IMR-90 (cell line): ENCODE measurements around the gene CAMTA1. TPM values are rescaled to one million over a fixed set of nuclear protein-coding genes. Genes with fewer than 3 reads are reported as not detected.

Experiments used
- ATAC-seq: fragments of 200-7000 bp; cut with Tn5 transposase; 2 replicates; pipeline ENCODE4 v1.9.1; 2020; ENCODE audit warnings: low read depth, mild to moderate bottlenecking, moderate library complexity
- BruUV-seq: library from RNA; stranded (reverse); fragments of 400-500 nt; replicated peaks from 2 replicates; lab custom pipeline; 2021; lab: Mats Ljungman, UMichigan
- CTCF ChIA-PET: fragments of 300-600 bp; formaldehyde crosslinking; extraction: SDS; loops from one replicate; lab custom pipeline; 2021; ENCODE audit warnings: antibody characterized with exemption; lab: Yijun Ruan, JAX
- POLR2A ChIA-PET: fragments of 300-600 bp; sonication (Branson Sonifier 250); formaldehyde crosslinking; loops from one replicate; lab custom pipeline; 2022; ENCODE audit warnings: antibody characterized with exemption; ENCODE audit not compliant: unreplicated experiment; lab: Charles Lee
- DNase-seq: peaks from one replicate; pipeline ENCODE4 v3.0.0; 2013
- H2AFZ ChIP-seq: replicated peaks from 2 replicates; pipeline ENCODE3; 2013; ENCODE audit warnings: low read length, mild to moderate bottlenecking; ENCODE audit not compliant: poor library complexity
- H2AK5ac ChIP-seq: 2 replicates; pipeline ENCODE4 v1.6.1; 2013; ENCODE audit warnings: low read depth, low read length, inconsistent platforms
- H2AK9ac ChIP-seq: replicated peaks from 2 replicates; pipeline ENCODE3; 2013; ENCODE audit warnings: mild to moderate bottlenecking, low read depth, low read length, moderate library complexity; ENCODE audit not compliant: poor library complexity
- H2BK120ac ChIP-seq: 2 replicates; pipeline ENCODE4 v1.6.1; 2013; ENCODE audit warnings: low read depth, low read length, inconsistent platforms
- H2BK15ac ChIP-seq: 3 replicates; pipeline ENCODE4 v1.6.1; 2013; ENCODE audit warnings: low read depth, low read length, inconsistent platforms
- H2BK20ac ChIP-seq: 2 replicates; pipeline ENCODE4 v1.6.1; 2013; ENCODE audit warnings: low read depth, mild to moderate bottlenecking, inconsistent platforms, low read length, moderate library complexity
- H2BK5ac ChIP-seq: 2 replicates; pipeline ENCODE4 v1.6.1; 2013; ENCODE audit warnings: mild to moderate bottlenecking, low read depth, low read length, inconsistent platforms; ENCODE audit not compliant: poor library complexity, severe bottlenecking
- H3K14ac ChIP-seq: replicated peaks from 2 replicates; pipeline ENCODE4 v1.6.1; 2013; ENCODE audit warnings: low read depth, low read length, inconsistent platforms
- H3K18ac ChIP-seq: 2 replicates; pipeline ENCODE4 v1.6.1; 2013; ENCODE audit warnings: low read depth, low read length, control low read depth
- H3K23ac ChIP-seq: 2 replicates; pipeline ENCODE4 v1.6.1; 2013; ENCODE audit warnings: low read depth, low read length, inconsistent platforms
- H3K27ac ChIP-seq: 2 replicates; pipeline ENCODE4 v1.5.1; 2013; ENCODE audit warnings: mild to moderate bottlenecking, control low read depth, low read length; ENCODE audit not compliant: insufficient read depth
- H3K27me3 ChIP-seq: 2 replicates; pipeline ENCODE4 v1.6.1; 2013; ENCODE audit warnings: low read length; ENCODE audit not compliant: control insufficient read depth, insufficient read depth
- H3K36me3 ChIP-seq: 2 replicates; pipeline ENCODE4 v1.6.1; 2013; ENCODE audit warnings: low read length, mixed read lengths; ENCODE audit not compliant: control insufficient read depth, insufficient read depth
- H3K4ac ChIP-seq: 2 replicates; pipeline ENCODE4 v1.6.1; 2013; ENCODE audit warnings: low read depth, low read length, inconsistent platforms
- H3K4me1 ChIP-seq: 2 replicates; pipeline ENCODE4 v1.6.1; 2013; ENCODE audit warnings: low read length, mixed read lengths; ENCODE audit not compliant: control insufficient read depth, insufficient read depth
- H3K4me2 ChIP-seq: 2 replicates; pipeline ENCODE4 v1.6.1; 2013; ENCODE audit warnings: low read depth, mild to moderate bottlenecking, control low read depth, low read length, moderate library complexity
- H3K4me3 ChIP-seq: 2 replicates; pipeline ENCODE4 v1.5.1; 2013; ENCODE audit warnings: low read depth, mild to moderate bottlenecking, control low read depth, low read length, moderate library complexity; ENCODE audit not compliant: insufficient read depth
- H3K56ac ChIP-seq: 2 replicates; pipeline ENCODE4 v1.6.1; 2013; ENCODE audit warnings: low read length, inconsistent platforms; ENCODE audit not compliant: insufficient read depth; ENCODE audit errors: extremely low read depth
- H3K79me1 ChIP-seq, 2 experiments: 2 replicates each; pipeline ENCODE4 v1.6.1; 2013; ENCODE audit warnings: low read length in 2 of 2, inconsistent platforms in 1 of 2, low read depth in 1 of 2
- H3K9ac ChIP-seq: 2 replicates; pipeline ENCODE4 v1.6.1; 2013; ENCODE audit warnings: low read depth, low read length, control low read depth
- H3K9me1 ChIP-seq: 2 replicates; pipeline ENCODE4 v1.6.1; 2013; ENCODE audit warnings: low read length, inconsistent platforms; ENCODE audit not compliant: insufficient read depth
- H3K9me3 ChIP-seq: 2 replicates; pipeline ENCODE4 v1.6.1; 2013; ENCODE audit warnings: low read length; ENCODE audit not compliant: control insufficient read depth, insufficient read depth
- H4K20me1 ChIP-seq: 2 replicates; pipeline ENCODE4 v1.6.1; 2013; ENCODE audit warnings: low read length, inconsistent platforms; ENCODE audit not compliant: insufficient read depth
- H4K5ac ChIP-seq: 2 replicates; pipeline ENCODE4 v1.6.1; 2013; ENCODE audit warnings: mild to moderate bottlenecking, low read depth, low read length, control low read depth
- H4K8ac ChIP-seq, 2 experiments: 2 replicates each; pipeline ENCODE4 v1.6.1; 2013; ENCODE audit warnings: low read depth in 2 of 2, low read length in 2 of 2, control low read depth in 1 of 2, inconsistent platforms in 1 of 2
- H4K91ac ChIP-seq: 2 replicates; pipeline ENCODE4 v1.6.1; 2013; ENCODE audit warnings: low read depth, low read length, inconsistent platforms; ENCODE audit not compliant: insufficient read depth
- MAFK ChIP-seq: IDR thresholded peaks from 2 replicates; pipeline ENCODE4 v1.6.1; 2012; ENCODE audit warnings: low read depth, low read length, improper control_type of control experiment
- RFX5 ChIP-seq: IDR thresholded peaks from 2 replicates; pipeline ENCODE4 v1.8.0; 2012; ENCODE audit warnings: low read depth, mild to moderate bottlenecking, low read length, moderate library complexity
- SMC3 ChIP-seq: fragments of 150-350 bp; IDR thresholded peaks from 2 replicates; pipeline ENCODE4 v1.6.1; 2016; ENCODE audit warnings: low read depth, mild to moderate bottlenecking, antibody characterized with exemption, low read length, moderate library complexity
- WGBS, 2 experiments: methylation state at CpG; one replicate each; pipeline versions ENCODE4 v1.1.5 to v1.1.7; 2013; ENCODE audit warnings: missing lambda C conversion rate in 2 of 2; ENCODE audit not compliant: insufficient read length in 1 of 2; ENCODE audit errors: extremely low coverage in 2 of 2; 5-methylcytosine and 5-hydroxymethylcytosine counted together
- dilution Hi-C: fragments of 300-500 bp; cut with HindIII; formaldehyde crosslinking; loops from one replicate; pipeline ENCODE4 v1.14.3; 2018; ENCODE audit warnings: low sequenced_read_pairs; ENCODE audit not compliant: unreplicated experiment
- in situ Hi-C: fragments of 300-500 bp; cut with MboI; formaldehyde crosslinking; loops from 3 replicates; pipeline ENCODE4 v1.14.3; 2019; ENCODE audit warnings: low sequenced_read_pairs, inconsistent platforms, mixed read lengths
- intact Hi-C: fragments of 100-400 bp; cut with micrococcal nuclease; formaldehyde crosslinking; loops from 2 replicates; pipeline ENCODE4 v1.10.0; 2022
- polyA plus RNA-seq, 3 experiments: library from polyadenylated mRNA; depleted of rRNA; stranded (reverse); fragments of >200 nt; gene quantifications; 2 replicates each; pipeline ENCODE4 v1.2.3, GENCODE V29; 2012; ENCODE audit warnings: low replicate concordance in 1 of 3
- total RNA-seq: library from RNA; depleted of rRNA; stranded (reverse); fragments of >200 nt; gene quantifications from 2 replicates; pipeline ENCODE4 v1.2.3, GENCODE V29; 2012
- TF ChIP-seq, protein P1 (sequence below): fragments of 150-350 bp; IDR thresholded peaks from 2 replicates; pipeline ENCODE4 v1.6.1; 2017; ENCODE audit warnings: mild to moderate bottlenecking, antibody characterized with exemption, low read length, low read depth

The CAMTA1 gene
- total and polyA plus RNA-seq, 2 of the 4 experiments (the other 2 are of a cell fraction): 35.5 to 74.3 TPM

GRCh38 chr1:7358425-7358824 is 573.2 kb downstream of the CAMTA1 start:
- ChIA-PET CTCF (interaction anchor here (0.6 kb wide), 1 partner anchor 35 kb away, joined by 3 read pairs; no protein-coding TSS in a partner anchor), POLR2A (no interaction called here)
- no peak overlapping the region for H3K4me3 ChIP-seq
- no peak overlapping the region for H3K56ac ChIP-seq
- no peaks in the 10 kb centered on the region; the same call in 1 of the 2 replicates for H4K20me1 ChIP-seq
- no peak overlapping the region for H2BK20ac ChIP-seq
- H4K91ac ChIP-seq: no peak overlapping the region
- no peaks in the 10 kb centered on the region for H3K9me1 ChIP-seq
- no peaks in the 10 kb centered on the region for H3K4me1 ChIP-seq
- H2BK15ac ChIP-seq: no peak overlapping the region
- DNase-seq: no peak
- peak overlapping the region; percentile 41 for H2AFZ ChIP-seq
- H3K27ac ChIP-seq: no peak overlapping the region
- ATAC-seq: no peak
- TF ChIP-seq, protein P1, sequence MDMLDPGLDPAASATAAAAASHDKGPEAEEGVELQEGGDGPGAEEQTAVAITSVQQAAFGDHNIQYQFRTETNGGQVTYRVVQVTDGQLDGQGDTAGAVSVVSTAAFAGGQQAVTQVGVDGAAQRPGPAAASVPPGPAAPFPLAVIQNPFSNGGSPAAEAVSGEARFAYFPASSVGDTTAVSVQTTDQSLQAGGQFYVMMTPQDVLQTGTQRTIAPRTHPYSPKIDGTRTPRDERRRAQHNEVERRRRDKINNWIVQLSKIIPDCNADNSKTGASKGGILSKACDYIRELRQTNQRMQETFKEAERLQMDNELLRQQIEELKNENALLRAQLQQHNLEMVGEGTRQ: no peak
- TF ChIP-seq SMC3: no peak
- no peak for TF ChIP-seq RFX5
- TF ChIP-seq MAFK: no peak
- H3K4ac ChIP-seq: no peak overlapping the region
- H2AK5ac ChIP-seq: no peak overlapping the region
- H3K9me3 ChIP-seq: no peaks in the 10 kb centered on the region
- no CpG with 5 or more reads among the region's 11 CpGs for WGBS, 2 experiments
- H2BK5ac ChIP-seq: no peak overlapping the region
- no peak overlapping the region for H3K4me2 ChIP-seq
- H2BK120ac ChIP-seq: no peak overlapping the region
- H3K79me1 ChIP-seq: no peaks in the 10 kb centered on the region
- intact Hi-C loops (no loop called here), in situ Hi-C loops (no loop called here), dilution Hi-C loops (no loop called here)
- no TSS peak for BruUV-seq
- H3K14ac ChIP-seq: no peak overlapping the region
- H3K18ac ChIP-seq: no peak overlapping the region
- no peaks in the 10 kb centered on the region for H3K36me3 ChIP-seq
- no peak overlapping the region for H3K9ac ChIP-seq
- no peak overlapping the region for H4K8ac ChIP-seq
- no peak overlapping the region for H3K23ac ChIP-seq
- H3K27me3 ChIP-seq: peaks cover 6% of the 10 kb centered on the region
- H4K5ac ChIP-seq: no peak overlapping the region
- no peak overlapping the region for H2AK9ac ChIP-seq
